Activated CD8-positive, alpha-beta memory T cell treated with anti-CD3 and anti-CD28 coated beads for 4 hours (primary cell): Measurements from ENCODE around the gene RABGAP1L.
"Not testable (repeated sequence)": the region's sequence is repeated elsewhere in the genome, so short reads cannot be mapped to it uniquely, and the experiment has no call there.

Experiments used
- DNase-seq, 2 donors: peaks; one replicate each; pipeline ENCODE4 v3.0.0-alpha.2; 2020; ENCODE audit warnings: low read depth in 2 of 2

The RABGAP1L gene

DNA sequence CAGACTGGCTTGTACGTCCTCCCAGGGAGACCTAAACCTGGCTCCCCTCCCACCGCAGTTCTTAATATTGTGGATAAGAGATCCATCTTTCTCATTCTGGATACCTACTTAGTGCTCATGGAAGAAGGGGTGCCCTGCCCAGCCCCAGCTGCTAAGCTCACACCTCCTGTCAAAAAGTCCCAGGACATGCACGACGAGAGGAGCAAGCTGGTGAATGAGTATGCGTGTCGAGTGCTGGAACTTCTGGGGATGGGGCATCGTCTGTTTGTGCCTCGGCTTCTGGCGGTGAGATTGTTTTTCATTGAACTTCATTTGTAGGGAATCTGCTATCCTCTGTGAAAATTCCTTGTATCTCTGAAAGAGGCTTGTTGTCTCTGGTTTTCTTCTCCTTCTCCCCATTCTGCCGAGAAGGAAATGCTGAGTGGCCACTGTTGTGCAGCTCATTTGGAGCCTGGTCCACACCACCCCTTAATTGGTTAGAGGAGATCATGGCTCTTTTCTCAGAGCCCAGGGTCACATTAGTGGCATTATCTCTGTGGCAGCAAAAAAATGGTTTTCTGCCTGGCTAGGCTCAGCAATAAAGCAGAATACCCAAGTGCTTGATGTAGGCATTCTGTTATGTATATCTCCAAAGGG is 641.0 kb downstream of the RABGAP1L start:
- no peak for DNase-seq

DNA sequence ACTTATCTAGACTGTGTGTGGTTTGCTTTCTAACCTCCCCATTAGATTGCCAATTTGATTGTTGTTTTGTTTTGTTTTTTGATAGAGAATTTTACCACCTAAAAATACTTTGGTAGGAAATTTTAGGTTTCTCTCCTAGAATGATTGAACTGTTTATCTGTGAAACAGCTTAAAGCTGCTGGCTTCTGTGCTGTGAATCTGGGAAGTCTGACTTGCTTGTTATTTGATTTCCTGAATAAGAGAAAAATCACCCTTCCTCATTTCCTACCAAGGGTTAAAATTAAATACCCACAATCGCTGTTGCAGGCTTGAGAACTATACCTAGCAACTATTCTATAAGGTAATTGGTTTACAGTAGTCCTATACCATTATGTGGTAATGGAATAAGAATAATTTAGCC is 641.6 kb downstream of the RABGAP1L start:
- DNase-seq: no peak

DNA sequence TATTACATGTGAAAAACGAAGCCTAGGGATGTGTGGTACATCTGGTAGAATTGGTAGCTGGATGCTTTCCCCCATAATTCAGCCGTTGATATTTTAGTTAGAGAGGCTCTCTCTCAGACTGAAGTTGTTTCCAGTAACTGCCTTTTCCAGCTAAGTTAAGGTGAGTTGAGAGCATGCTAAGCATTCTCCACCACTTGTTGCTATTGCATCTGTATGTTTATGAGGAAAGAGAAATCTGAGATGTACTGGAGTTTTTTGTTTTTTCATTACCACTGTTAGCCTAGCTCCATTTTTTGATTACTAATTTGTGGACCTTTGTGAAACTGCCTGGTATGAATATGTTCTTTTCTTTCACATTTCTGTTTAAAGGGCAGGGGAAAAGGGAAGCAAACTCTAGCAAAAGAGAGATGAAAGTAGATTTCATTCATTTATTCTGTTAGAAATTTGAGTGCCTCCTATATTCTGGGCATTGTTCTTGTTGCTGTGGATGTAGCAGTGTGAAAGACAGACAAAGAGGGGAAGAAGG is 650.5 kb downstream of the RABGAP1L start:
- DNase-seq: no peak

DNA sequence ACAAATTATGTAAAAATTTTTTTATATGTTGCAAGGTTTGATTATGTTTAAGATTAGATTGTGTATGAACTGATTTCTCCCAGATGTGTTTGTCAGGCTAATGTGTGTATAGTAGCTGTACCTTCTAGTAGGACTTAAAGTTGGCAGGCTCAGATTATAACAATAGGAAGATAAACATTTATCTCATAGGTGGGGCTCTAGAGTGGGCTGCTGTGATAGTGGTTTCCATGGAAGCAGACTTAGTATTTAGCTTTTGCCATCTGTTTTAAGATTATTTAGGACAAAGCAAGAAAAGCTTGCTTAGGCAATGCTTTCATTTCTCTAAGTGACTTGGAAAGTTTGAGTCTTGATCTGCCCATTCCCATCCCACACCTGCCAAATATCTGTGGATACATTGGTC is 652.7 kb downstream of the RABGAP1L start:
- DNase-seq: no peak

DNA sequence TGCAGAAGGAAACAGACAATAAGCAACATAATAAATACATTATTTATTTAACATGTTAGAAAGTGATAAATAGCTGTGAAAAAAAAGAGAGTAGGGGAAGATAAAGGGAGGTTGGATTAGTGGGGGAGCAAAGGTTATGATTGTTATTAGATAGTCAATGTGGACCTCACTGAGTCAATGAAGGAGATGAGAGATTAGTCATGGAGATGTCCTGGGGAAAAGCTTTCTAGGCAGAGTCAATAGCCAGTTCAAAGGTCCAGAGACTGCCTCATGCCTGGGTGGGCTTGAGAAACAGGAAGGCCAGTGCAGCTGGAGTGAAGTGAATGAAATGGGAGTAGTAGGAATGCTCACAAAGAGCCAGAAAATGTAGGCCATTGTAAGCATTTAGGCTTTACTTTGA is 653.3 kb downstream of the RABGAP1L start:
- DNase-seq: no peak

DNA sequence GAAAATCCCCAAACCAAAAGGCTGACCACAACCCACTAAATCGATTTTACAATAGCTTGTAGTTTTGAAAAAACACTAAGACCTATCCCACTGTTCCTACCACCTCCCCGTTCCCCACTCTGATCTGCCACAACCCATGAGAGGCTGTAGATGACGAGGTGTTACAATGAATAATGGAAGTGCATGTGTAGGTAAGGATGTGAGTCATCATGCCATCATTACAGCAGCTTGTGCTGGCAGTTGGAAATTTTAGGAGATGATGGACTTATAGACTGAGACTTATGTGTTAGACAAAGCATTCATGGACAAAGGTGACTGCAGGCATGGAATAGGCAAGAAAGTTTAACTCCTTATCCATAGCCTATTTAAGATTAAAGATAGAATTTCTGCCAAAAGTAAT is 655.7 kb downstream of the RABGAP1L start:
- DNase-seq: no peak

DNA sequence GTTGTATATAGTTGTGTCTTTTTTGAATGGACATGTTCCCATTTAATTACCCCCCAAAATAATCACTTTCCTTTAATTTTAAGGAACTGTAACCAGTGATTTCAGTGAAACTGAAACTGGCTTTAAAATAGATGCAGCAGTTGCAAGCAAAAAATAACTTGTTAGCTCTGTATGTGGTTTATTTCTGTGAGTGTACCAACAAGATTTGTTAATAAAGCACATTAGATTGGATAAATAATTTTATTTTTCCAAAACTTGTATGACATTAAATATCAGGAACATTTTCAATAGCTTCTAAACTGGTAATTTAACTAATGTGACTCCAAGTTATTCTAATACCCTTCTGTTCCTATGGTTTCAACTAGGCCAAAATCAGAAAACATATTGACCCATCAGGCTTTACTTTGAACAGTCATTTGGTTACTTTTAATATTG is 656.2 kb downstream of the RABGAP1L start:
- no peak for DNase-seq

DNA sequence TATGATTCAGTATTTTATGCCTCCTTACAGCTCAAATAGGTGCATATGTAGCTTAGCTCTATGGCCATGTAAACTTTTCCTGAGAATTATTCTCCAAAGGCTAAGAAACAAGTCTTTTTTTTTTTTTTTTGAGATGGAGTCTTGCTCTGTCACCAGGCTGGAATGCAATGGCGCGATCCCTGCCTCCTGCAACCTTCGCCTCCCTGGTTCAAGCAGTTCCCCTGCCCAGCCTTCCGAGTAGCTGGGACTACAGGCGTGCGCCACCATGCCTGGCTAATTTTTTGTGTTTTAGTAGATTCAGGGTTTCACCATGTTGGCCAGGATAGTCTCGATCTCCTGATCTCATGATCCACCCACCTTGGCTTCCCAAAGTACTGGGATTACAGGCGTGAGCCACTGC is 657.3 kb downstream of the RABGAP1L start:
- DNase-seq: not testable (repeated sequence)

DNA sequence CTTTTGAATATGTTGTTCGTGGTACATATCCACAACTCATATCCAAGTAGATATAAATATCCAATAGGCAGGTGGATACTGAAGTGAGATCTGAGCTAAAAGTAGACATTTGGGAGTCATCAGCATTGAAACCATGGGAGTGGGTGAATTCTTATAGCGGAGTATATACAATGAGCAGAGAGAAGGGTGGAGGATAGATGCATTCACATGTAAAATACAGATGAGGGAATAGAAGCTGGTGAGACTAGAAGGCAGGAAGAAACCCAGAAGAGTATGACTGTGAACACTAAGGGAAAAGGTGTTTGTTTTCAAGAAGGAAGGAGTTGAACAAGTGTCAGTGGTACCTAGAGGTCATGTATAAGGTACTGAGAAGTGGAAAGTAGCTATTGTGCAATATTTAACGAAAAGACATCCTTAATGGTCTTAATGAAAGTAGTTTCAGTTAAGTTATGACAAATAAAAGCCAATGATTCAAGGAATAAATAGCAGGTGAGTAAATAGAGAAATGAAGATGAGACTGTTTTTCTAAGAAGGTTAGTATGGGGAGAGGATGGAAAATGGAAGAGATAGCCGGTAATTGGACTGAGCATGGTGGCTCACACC is 658.8 kb downstream of the RABGAP1L start:
- no peak for DNase-seq

DNA sequence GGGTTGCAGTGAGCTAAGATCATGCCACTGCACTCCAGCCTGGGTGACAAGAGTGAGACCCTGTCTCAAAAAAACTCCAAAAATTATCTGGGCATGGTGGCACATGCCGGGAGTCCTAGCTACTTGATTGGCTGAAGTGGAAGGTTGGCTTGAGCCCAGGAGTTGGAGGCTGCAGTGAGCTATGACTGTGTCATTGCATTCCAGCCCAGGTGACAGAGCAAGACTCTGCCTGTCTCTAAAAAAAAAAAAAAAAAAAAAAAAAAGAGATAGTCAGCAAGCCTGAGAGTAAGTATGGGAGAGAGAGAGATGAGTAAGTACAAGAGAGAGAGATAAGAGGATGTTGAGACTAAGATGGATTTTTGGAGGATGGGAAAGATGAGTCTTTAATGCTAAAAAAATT is 659.6 kb downstream of the RABGAP1L start:
- no peak for DNase-seq

DNA sequence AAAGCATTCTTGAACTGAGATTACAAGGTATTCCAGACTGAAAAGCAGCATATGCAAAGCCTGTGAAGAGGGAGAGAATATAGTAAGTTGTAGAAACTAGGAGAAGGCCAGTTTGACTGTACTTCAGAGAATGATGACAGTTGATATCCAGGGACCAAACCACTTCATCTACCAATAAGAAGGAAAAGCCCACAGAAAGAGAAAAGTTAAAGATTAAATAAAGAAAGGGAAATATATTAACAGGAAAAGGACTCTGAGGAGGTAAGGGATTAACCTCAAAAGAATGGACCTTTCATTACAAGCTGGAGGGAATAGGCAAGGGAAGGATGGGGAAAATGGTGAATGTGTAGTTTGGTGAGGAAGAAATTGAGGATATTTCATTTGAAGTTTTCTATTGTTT is 660.3 kb downstream of the RABGAP1L start:
- DNase-seq: no peak

DNA sequence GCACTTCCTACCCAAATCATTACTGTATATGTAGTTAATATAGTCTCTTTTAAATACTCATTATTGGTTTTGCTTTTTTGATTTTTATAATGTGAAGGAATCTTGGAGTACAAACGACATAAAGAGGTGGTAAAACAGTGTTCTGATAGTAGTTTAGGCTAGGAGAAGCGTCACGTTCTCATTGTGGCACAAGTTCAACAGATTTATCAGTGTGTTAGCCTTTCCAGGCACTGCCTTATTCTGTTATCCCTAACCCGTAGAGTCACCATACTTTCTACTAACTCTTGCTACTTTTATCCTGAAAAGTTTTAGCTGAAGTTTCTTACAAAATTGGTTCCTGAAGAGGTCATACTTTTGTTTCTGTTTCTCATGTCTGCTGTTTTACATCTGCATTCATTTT is 665.8 kb downstream of the RABGAP1L start:
- no peak for DNase-seq

DNA sequence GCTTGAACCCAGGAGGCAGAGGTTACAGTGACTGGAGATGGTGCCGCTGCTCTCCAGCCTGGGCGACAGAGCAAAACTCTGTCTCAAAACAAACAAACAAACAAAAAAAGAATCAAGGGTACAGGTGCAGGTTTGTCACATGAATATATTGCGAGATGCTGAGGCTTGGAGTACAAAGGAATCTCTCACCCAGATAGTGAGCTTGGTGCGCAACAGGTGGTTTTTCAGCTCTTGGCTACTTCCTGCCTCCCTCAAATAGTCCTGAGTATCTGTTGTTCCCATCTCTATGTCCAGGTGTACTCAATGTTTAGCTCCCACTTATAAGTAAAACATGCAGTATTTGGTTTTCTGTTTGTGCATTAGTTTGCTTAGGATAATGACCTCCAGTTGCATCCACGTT is 666.5 kb downstream of the RABGAP1L start:
- DNase-seq: no peak

DNA sequence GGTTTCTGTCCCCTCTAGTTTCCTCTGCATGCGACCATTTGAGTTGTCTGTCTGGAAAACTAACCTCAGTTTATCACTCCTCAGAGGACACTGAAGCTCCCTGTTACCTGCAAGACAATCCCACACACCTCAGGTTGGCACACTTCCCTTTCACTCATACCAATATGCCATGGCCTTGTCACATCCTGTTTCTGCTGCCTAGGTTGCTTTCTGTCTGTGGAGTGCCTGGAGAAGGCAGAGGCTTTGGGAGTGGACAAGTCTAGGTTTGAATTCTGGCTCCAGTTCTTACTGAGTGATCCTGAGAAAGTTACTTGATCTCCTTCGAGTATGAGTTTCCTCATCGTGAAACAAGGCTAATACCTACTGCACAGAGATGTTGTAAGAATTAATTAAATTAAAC is 668.9 kb downstream of the RABGAP1L start:
- DNase-seq: no peak

DNA sequence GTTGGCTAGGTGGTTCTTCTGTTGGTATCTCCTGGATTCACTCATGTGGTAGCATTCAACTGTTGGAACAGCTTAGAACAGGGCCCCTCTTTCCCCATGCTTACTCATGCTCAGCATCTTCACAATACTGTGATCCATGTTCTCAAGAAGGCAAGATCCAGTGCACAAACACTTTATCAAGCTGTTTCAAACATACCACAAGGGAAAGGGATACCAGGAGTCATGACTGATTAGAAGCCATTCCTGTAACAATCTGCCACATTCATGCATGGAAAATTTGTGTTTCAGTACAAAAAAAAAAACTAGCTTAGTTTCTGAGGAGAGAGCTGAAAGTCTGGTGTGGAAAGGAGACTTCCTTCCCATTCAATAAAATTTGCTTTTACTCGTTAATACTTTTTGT is 670.7 kb downstream of the RABGAP1L start:
- no peak for DNase-seq

DNA sequence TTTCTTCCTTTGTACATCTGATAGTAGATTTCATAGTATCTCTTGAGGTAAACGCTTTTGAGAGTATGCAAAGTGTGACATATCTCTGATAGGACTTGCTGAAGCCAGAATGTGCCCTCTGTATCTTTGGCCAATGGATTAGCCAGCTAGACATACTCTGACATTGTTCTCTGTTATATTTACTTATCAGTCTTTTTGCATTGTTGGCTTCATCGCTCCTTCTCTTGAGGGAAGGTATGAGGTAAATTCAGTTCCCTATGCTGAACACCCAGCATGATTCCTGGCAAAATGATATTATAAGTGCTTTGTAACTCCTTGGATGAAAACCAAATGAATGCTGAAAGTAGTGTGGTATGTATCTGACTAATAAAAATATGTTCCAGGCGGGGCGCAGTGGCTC is 677.2 kb downstream of the RABGAP1L start:
- DNase-seq: no peak

DNA sequence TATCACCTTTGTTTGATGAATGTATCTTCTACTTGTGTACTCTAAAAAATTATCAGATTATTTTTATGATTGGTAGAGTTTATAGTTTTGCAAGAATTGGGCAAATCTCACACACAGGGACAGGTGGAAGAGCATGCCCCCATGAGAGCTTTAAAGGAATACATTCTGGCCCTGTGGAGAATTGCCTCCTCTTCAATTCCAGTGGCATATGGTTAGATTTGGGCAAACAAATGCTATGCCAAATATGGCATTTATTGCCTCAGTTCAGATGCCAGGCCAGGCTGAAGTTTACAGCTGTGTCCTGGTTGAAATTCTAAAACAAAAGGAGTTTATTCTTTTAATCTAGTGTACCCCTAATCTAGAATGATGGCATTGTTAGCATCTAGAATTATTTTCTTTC is 678.1 kb downstream of the RABGAP1L start:
- no peak for DNase-seq

DNA sequence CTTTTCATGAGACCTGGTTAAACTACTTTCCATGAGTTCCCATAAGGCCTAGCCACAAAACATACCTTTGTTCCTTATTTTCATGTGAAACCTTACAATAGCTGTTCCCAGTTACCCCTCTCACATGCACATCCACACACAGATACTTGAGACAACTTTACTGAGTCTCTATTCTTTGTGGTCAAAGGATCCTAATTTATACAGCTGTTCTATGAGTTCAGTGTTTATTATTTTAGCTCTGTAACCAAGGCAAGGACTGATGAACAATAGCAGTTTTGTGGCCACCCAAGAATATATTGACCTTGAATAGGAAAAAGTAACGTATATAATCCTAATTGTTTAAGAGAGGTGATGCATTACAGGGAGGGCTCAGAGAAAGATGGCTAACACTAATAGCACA is 679.9 kb downstream of the RABGAP1L start:
- DNase-seq: no peak

DNA sequence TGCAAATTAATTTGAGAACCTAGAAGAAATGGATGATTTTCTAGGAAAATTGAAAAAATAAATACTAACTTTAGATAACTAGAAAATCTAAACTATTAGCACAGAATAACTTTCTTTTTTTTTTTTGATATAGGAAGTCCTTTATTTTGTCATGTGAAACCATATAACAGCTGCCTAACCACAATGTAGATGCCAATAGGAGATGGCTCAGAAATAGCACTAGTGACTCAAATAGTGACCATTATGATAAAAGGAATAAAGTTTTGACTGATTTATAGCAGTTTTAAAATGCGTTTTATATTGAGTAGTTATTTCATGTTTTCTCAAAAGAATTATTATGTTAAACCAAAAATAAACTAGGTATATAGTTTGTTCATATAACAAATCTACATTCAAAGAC is 682.4 kb downstream of the RABGAP1L start:
- DNase-seq: no peak

DNA sequence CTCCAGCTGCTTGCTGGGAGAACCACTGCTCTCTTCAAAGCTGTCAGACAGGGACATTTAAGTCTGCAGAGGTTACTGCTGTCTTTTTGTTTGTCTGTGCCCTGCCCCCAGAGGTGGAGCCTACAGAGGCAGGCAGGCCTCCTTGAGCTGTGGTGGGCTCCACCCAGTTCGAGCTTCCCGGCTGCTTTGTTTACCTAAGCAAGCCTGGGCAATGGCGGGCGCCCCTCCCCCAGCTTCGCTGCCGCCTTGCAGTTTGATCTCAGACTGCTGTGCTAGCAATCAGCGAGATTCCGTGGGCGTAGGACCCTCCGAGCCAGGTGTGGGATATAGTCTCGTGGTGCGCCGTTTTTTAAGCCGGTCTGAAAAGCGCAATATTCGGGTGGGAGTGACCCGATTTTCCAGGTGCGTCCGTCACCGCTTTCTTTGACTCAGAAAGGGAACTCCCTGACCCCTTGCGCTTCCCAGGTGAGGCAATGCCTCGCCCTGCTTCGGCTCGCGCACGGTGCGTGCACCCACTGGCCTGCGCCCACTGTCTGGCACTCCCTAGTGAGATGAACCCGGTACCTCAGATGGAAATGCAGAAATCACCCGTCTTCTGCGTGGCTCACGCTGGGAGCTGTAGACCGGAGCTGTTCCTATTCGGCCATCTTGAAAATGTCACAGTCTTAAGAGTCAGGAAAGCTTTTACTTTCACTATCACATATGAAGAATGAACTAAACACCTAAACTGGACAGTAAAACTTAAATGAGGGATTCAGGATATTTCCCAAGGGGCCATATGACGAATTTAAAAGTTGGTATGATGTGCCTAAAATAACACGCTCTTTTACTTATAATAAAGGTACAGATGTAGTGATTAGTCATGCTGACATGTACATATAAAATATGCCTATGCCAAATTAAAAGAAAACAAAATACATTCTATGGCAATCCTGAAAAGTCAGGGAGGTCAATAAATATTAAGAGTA is 689.6 kb downstream of the RABGAP1L start:
- DNase-seq: not testable (repeated sequence)

DNA sequence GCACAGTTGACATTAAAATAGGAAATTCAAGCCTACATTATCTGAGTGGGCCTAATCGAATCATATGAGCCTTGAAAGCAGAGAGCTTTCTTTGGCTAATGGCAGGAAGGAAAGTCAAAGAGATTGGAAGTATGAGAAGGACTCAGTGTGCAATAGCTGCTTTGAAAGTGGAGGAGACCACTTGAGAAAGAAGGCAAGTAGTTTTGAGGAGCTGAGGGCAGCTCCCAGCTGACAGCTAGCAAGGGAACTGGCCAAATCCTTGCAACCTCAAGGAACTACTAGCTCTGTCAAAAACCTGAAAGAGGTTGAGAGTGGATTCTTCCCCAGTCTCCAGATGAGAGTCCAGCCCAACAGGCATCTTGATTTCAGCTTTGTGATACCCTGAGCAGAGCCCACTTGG is 691.4 kb downstream of the RABGAP1L start:
- DNase-seq: no peak

DNA sequence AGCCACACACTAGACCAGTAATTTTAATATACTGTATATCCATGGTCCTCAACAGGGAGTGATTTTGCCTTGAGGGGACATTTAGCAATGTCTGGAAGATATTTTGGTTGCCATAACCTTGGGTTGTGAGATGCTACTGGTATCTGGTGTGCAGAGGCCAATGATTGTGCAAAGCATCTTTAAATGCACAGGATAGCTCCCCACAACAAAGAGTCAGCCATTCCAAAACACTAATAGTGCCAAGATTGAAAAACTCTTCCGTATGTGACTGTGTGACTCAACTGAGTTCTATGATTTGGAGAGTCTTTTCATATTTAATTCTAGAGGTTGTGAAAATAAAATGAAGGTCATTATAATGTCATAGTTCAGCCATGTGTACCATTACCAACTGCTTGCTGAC is 699.0 kb downstream of the RABGAP1L start:
- DNase-seq: no peak

DNA sequence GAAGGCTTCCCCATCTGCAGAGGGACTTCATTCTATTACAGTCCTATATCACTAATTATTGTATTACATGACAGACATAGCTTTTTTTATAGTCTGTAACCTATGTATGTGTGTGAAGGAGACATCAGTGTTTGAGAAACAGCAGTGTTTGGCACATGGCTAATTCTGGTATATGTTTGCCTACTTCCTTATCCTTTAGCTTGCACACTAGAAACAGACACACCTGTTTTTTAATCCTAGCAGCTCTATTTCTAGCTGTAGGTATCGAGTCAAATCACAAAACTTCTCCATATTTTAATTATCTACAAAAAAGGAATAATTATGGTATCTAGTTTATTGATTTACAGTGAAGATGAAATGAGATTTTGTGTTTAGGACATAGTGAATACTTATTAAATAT is 711.0 kb downstream of the RABGAP1L start:
- no peak for DNase-seq
